HT-29 (cell line): ENCODE measurements around the gene PI16. TPM values are rescaled to one million over a fixed set of nuclear protein-coding genes. Genes with fewer than 3 reads are reported as not detected.
"Not testable (repeated sequence)": the region's sequence is repeated elsewhere in the genome, so short reads cannot be mapped to it uniquely, and the experiment has no call there.

ENCODE experiments used
- DNase-seq: peaks from one replicate; pipeline ENCODE4 v3.0.0-alpha.2; 2015; ENCODE audit warnings: low spot score
- total RNA-seq: library from RNA; depleted of rRNA; stranded (reverse); fragments of >200 nt; shearing (Covaris generic); gene quantifications from 2 replicates; pipeline ENCODE4 v1.2.3, GENCODE V29; 2014

PI16 gene
- total RNA-seq, 1 experiment from 2014 or later: not detected

GRCh38 chr6:36973647-36974046, 19.1 kb downstream of the PI16 start:
- DNase-seq: no peak

GRCh38 chr6:36975231-36976006, 20.9 kb downstream of the PI16 start:
- no peak for DNase-seq

- DNase-seq: no peak
Observed at GRCh38 chr6:36976007-36976264, 21.4 kb downstream of the PI16 start.

GRCh38 chr6:36976509-36976908, 22.0 kb downstream of the PI16 start:
- DNase-seq: no peak

- DNase-seq: no peak
Observed at GRCh38 chr6:36976931-36977330, 22.4 kb downstream of the PI16 start.

GRCh38 chr6:36977470-36977941, 23.0 kb downstream of the PI16 start:
- DNase-seq: no peak

GRCh38 chr6:36978421-36979346, 24.1 kb downstream of the PI16 start:
- no peak for DNase-seq

GRCh38 chr6:36979347-36979742, 24.8 kb downstream of the PI16 start:
- peak; percentile 65 for DNase-seq

GRCh38 chr6:36980129-36980528, 25.6 kb downstream of the PI16 start:
- no peak for DNase-seq

- DNase-seq: no peak
Observed at GRCh38 chr6:36980876-36981619, 26.5 kb downstream of the PI16 start.

- DNase-seq: no peak
Observed at GRCh38 chr6:36983538-36983937, 29.0 kb downstream of the PI16 start.

- peak; percentile 22 for DNase-seq
Observed at GRCh38 chr6:36984581-36985416, 30.3 kb downstream of the PI16 start.

- DNase-seq: no peak
Observed at GRCh38 chr6:36985417-36985807, 30.9 kb downstream of the PI16 start.

- DNase-seq: peak; percentile 89
Observed at GRCh38 chr6:36985808-36986703, 31.5 kb downstream of the PI16 start, which contains the start of gene MTCH1. Gene MTCH1 (minus strand): TSS chr6:36986196. CDS start chr6:36986173, 23 bp downstream.

- DNase-seq: no peak
Observed at GRCh38 chr6:36986704-36987047, 32.1 kb downstream of the PI16 start.

GRCh38 chr6:36989264-36989663, 34.7 kb downstream of the PI16 start:
- no peak for DNase-seq

- DNase-seq: not testable (repeated sequence)
Observed at GRCh38 chr6:36990401-36990800, 35.9 kb downstream of the PI16 start.

GRCh38 chr6:36997811-36998722, 43.5 kb downstream of the PI16 start:
- DNase-seq: no peak

GRCh38 chr6:36998723-36999038, 44.1 kb downstream of the PI16 start:
- no peak for DNase-seq
